Urinary bladder (tissue), 4 donors: ENCODE measurements around the gene CCM2L. TPM values are rescaled to one million over a fixed set of nuclear protein-coding genes. Genes with fewer than 3 reads are reported as not detected.

Source experiments
- DNase-seq: peaks from one replicate; pipeline ENCODE4 v3.0.0-alpha.2; 2015; ENCODE audit errors: extremely low spot score
- H3K27ac ChIP-seq: one replicate; pipeline ENCODE4 v1.5.1; 2013; ENCODE audit warnings: low read depth, mild to moderate bottlenecking, moderate library complexity
- H3K36me3 ChIP-seq: one replicate; pipeline ENCODE4 v1.6.1; 2013; ENCODE audit warnings: mild to moderate bottlenecking, moderate library complexity; ENCODE audit not compliant: insufficient read depth
- H3K4me1 ChIP-seq: one replicate; pipeline ENCODE4 v1.6.1; 2013; ENCODE audit warnings: mild to moderate bottlenecking, moderate library complexity; ENCODE audit not compliant: insufficient read depth
- H3K4me3 ChIP-seq: one replicate; pipeline ENCODE4 v1.5.1; 2013; ENCODE audit warnings: low read depth, low read length
- WGBS: extraction: QIAGEN DNeasy Blood & Tissue Kit; methylation state at CpG from one replicate; pipeline ENCODE4 v1.1.7; 2013; 5-methylcytosine and 5-hydroxymethylcytosine counted together
- polyA plus RNA-seq: library from polyadenylated mRNA; stranded (reverse); fragments of 200-250 nt; gene quantifications from one replicate; pipeline ENCODE4 v1.2.3, GENCODE V29; 2013
- total RNA-seq: library from RNA; depleted of rRNA; stranded (reverse); fragments of >200 nt; gene quantifications from one replicate; pipeline ENCODE4 v1.2.3, GENCODE V29; 2014
- donor health status: healthy with polysubstance abuse.
- donor health status: healthy.

Gene CCM2L
- total RNA-seq, result 5.8 TPM
- polyA plus RNA-seq, result 9.3 TPM

DNA sequence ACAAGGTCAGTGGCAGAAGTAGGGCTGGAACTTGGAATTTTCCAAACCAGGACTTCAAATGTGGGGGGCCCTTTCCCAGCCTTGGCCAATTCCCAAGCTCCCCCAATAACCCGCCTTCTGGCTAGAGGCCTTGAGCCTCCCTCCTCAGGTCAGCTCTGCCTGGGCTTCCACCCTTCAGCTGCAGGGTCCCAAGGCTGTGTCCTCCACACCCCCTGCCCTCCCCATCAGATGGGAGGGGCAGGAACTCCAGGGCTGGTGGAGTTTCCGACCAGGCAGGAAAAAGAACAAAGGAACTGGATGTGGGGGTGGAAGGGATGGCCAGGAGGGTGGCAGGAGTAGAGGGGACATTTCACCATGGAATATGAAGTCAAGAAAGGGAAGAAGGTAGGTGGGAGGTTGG lies at the start of gene CCM2L:
TSS of gene CCM2L (plus strand) at position 338 of the 400 bp plus-strand sequence. CDS start at position 355, 17 bp downstream.
- H3K27ac ChIP-seq, result no peak within 1 kb of the TSS
- no peaks in the 10 kb centered on the region for H3K4me1 ChIP-seq
- H3K4me3 ChIP-seq, result peak within 1 kb of the TSS; percentile 2
- 44% methylated on average over 2 of the region's 2 CpGs for WGBS
- no peaks in the 10 kb centered on the region for H3K36me3 ChIP-seq
- DNase-seq, result no peak

- no peaks in the 10 kb centered on the region for H3K36me3 ChIP-seq
- no peaks in the 10 kb centered on the region for H3K4me1 ChIP-seq
- H3K4me3 ChIP-seq, result no peak overlapping the region
- no peak overlapping the region for H3K27ac ChIP-seq
- no peak for DNase-seq
- WGBS, result 35% methylated on average over 2 of the region's 2 CpGs
Measured at GRCh38 chr20:31962761-31963160, 47.5 kb upstream of the CCM2L start.

DNA sequence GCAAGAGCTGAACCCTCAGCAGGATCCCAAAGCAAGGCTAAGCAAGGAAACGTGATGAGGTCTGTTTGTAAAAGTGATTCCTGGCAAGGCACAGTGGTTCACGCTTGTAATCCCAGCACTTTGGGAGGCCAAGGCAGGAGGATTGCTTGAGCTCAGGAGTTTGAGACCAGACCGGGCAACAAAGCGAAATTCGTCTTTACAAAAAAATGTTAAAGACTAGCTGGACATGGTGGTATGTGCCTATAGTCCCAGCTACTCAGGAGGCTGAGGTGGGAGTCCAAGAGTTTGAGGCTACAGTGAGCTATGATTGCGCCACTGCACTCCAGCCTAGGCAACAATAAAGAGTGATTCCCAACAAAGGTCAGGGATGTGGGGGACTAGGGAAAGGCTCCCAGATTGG lies 46.3 kb upstream of the CCM2L start:
- Histone ChIP-seq H3K36me3 (no peaks in the 10 kb centered on the region), H3K4me3 (no peak overlapping the region), H3K27ac (no peak overlapping the region), H3K4me1 (no peaks in the 10 kb centered on the region)
- 67% methylated on average over 6 of the region's 6 CpGs for WGBS
- no peak for DNase-seq

- WGBS, result 6% methylated on average over 5 of the region's 5 CpGs
- no peaks in the 10 kb centered on the region for H3K36me3 ChIP-seq
- H3K4me3 ChIP-seq, result no peak overlapping the region
- no peaks in the 10 kb centered on the region for H3K4me1 ChIP-seq
- no peak overlapping the region for H3K27ac ChIP-seq
- DNase-seq, result no peak
Measured at GRCh38 chr20:31966991-31967655, 43.1 kb upstream of the CCM2L start.

GRCh38 chr20:31967830-31968249 lies 42.4 kb upstream of the CCM2L start, which contains the start of gene XKR7:
TSS of gene XKR7 (plus strand) at chr20:31968151. CDS start at chr20:31968176, 25 bp downstream.
- 1% methylated on average over 38 of the region's 38 CpGs for WGBS
- Histone ChIP-seq H3K27ac (no peak within 1 kb of the TSS), H3K4me1 (no peaks in the 10 kb centered on the region), H3K4me3 (no peak within 1 kb of the TSS), H3K36me3 (no peaks in the 10 kb centered on the region)
- DNase-seq, result no peak

DNA sequence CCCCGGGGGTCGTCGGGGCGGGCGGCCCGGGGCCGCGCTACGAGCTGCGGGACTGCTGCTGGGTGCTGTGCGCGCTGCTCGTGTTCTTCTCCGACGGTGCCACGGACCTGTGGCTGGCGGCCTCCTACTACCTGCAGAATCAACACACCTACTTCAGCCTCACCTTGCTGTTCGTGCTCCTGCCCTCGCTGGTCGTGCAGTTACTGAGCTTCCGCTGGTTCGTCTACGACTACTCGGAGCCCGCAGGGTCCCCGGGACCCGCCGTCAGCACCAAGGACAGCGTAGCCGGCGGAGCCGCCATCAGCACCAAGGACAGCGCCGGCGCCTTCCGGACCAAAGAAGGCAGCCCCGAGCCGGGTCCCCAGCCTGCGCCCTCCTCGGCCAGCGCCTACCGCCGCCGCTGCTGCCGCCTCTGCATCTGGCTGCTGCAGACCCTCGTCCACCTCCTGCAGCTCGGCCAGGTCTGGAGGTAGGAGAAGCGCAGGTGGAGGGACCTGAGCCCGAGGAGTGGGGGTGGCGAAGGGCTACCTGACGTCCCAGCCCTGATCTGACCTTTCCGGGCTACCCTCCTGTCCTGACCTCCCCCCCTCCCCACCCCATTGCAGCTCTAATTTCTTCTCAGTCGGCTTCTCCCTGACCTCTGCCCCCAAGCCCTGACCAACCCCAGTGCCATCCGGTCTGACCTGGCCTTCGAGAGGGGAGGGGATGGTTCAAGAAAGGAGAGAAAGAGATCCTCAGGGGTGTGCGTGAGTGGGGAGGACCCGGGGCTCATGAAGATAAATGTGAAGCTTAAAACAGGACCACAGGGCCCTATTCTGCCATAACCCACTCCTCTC lies 41.7 kb upstream of the CCM2L start:
- DNase-seq, result peak; percentile 20

GRCh38 chr20:31969991-31970390 lies 40.2 kb upstream of the CCM2L start:
- Histone ChIP-seq H3K36me3 (no peaks in the 10 kb centered on the region), H3K4me1 (no peaks in the 10 kb centered on the region), H3K27ac (no peak overlapping the region), H3K4me3 (no peak overlapping the region)
- 65% methylated on average over 5 of the region's 5 CpGs for WGBS
- DNase-seq, result no peak

More for the DNA sequence above, 41.7 kb upstream of the CCM2L start:
- Histone ChIP-seq H3K36me3 (no peaks in the 10 kb centered on the region), H3K27ac (no peak overlapping the region), H3K4me3 (no peak overlapping the region), H3K4me1 (no peaks in the 10 kb centered on the region)
- 2% methylated on average over 57 of the region's 57 CpGs for WGBS

DNA sequence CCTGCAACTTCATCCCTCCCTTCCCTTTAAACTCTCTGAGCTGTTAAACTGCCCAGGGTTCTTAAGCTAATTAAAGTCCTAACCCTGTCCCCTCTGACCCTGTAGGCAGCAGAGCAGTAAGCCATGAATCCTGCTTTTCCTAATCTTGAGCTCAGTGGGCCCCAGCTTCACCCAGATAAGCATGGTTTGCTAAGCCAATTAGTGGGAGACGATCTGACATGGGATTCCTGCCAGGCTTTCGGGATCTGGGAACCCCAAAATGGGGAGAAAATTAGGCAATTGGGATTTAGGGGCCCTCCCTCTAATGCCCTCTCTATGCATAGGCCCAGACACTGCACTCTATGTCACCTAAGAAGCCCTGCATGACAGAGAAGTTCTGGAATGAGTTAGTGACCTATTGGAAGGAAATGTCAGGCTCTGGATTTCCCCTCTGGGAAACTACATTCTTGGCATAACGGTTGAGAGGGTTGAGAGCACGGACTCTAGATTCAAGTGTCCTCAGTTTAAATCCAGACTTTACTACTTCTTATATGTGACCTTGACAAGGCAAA lies 37.7 kb upstream of the CCM2L start:
- 13% methylated on average over 4 of the region's 4 CpGs for WGBS
- H3K4me3 ChIP-seq, result no peak overlapping the region
- no peaks in the 10 kb centered on the region for H3K36me3 ChIP-seq
- no peaks in the 10 kb centered on the region for H3K4me1 ChIP-seq
- DNase-seq, result no peak
- no peak overlapping the region for H3K27ac ChIP-seq

DNA sequence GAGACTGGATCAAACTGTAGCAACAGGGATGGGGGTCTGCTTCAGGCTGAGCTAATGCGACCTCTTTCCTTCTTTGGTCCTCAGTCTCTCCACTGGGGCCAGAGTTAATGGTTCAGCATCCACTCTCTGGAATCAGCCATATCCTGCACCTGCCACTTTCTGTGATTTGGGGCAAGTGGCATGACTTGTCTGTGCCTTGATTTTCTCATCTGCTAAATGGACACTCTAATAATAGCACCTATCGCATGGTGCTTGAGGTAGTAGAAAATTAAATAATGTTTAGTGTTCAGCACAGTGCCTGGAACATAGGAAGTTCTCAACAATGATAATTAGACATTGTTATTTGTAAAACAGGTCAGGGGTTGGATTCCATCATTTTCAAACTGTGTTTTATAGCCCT lies 35.9 kb upstream of the CCM2L start:
- Histone ChIP-seq H3K4me1 (no peaks in the 10 kb centered on the region), H3K4me3 (no peak overlapping the region), H3K36me3 (no peaks in the 10 kb centered on the region), H3K27ac (no peak overlapping the region)
- 90% methylated on average over 2 of the region's 2 CpGs for WGBS
- no peak for DNase-seq

- no peaks in the 10 kb centered on the region for H3K36me3 ChIP-seq
- WGBS, result 10% methylated on average over 10 of the region's 10 CpGs
- no peak overlapping the region for H3K27ac ChIP-seq
- no peaks in the 10 kb centered on the region for H3K4me1 ChIP-seq
- no peak for DNase-seq
- H3K4me3 ChIP-seq, result no peak overlapping the region
Measured at GRCh38 chr20:31974951-31975487, 35.2 kb upstream of the CCM2L start.

- DNase-seq, result no peak
- Histone ChIP-seq H3K27ac (no peak overlapping the region), H3K4me1 (no peaks in the 10 kb centered on the region), H3K4me3 (no peak overlapping the region), H3K36me3 (no peaks in the 10 kb centered on the region)
- WGBS, result 85% methylated on average over 2 of the region's 2 CpGs
Measured at GRCh38 chr20:31975874-31976273, 34.4 kb upstream of the CCM2L start.

DNA sequence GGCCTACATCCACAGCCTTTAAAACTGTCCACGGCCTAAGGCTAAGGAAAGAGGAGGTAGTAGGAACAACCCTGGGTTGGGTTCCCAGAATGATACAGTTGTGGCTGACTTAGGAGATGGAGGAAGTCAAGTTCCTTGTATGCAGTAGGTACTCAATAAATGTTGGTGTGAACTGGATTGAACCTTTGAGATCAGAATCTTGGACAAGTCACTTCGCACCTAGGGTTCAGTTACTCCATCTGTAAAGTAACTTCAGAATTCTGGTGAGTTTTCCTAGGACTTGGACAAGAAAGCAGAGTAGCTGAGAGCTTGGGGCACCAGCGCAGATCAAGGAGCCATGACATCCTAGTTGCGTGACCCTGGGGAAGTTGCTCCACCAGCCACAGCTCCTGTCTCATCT lies 33.2 kb upstream of the CCM2L start:
- Histone ChIP-seq H3K4me3 (no peak overlapping the region), H3K27ac (no peak overlapping the region), H3K4me1 (no peaks in the 10 kb centered on the region), H3K36me3 (no peaks in the 10 kb centered on the region)
- WGBS, result 84% methylated on average over 4 of the region's 4 CpGs
- no peak for DNase-seq

- Histone ChIP-seq H3K4me3 (no peak overlapping the region), H3K27ac (no peak overlapping the region), H3K36me3 (no peaks in the 10 kb centered on the region), H3K4me1 (no peaks in the 10 kb centered on the region)
- 42% methylated on average over 6 of the region's 6 CpGs for WGBS
- DNase-seq, result no peak
Measured at GRCh38 chr20:31979713-31980426, 30.4 kb upstream of the CCM2L start.
